NCI-H146 treated with DMSO at 0.1 percent for 48 hours (cell line): ENCODE measurements around the gene RIT1.
A peak's percentile ranks its signal among the peaks of the same experiment; 100 is the strongest.

Experiments
- DNase-seq: peaks from one replicate; lab custom pipeline; 2025; ENCODE audit not compliant: unreplicated experiment; lab: John Stamatoyannopoulos, UW

The RIT1 gene

DNA sequence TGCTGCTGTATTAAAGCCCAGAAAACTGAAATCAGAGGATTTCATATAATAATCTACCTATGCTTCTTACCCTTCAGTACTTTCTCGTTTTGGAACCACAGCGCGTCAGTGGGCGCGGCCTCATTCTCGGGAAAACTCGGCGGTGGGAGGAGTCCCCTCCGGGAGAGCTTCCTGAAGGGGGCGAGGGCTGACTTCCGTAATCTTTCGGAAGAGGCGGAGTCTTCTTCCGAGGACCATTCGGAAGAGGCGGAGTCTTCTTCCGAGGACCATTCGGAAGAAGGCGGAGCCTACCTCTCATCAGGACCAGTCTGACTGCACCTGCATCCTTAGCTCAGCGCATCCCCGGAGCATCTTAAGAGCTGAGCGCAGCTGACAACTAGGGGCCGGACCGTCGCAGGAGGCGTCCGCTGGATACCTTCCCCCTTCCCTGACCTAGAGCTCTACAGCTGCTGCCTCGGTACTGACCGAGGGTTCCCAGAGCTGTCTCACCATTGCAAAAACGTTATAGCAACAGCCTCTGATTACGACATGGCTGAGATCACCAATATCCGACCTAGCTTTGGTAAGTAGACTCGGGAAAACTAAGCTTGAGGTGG lies 51.8 kb downstream of the RIT1 start, which contains the start of gene SYT11:
SYT11 (plus strand) TSS at position 334 of the 596 bp plus-strand sequence; CDS start at position 529, 195 bp downstream.
- peak; percentile 95 for DNase-seq

DNA sequence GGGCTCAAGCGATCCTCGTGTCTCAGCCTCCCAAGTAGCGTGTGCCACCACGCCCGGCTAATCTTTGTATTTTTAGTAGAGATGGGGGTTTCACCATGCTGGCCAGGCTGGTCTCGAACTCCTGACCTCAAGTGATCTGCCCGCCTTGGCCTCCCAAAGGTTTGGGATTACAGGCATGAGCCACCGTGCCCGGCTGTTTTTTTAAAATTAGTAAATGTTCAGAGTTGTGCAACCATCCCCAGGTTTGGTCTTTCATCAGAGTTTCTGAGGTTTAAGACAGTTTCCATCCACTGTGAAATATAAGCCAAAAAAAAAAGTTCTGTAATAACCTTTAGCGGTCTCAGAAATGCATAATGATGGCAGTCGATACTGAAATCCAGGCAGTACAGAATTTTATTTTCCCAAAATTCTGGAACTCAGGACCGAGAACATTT lies 52.3 kb downstream of the RIT1 start:
- DNase-seq: no peak

GRCh38 chr1:155856975-155857930 lies 53.9 kb downstream of the RIT1 start, which contains the start of gene GON4L:
GON4L (minus strand) TSS chr1:155857214; CDS start chr1:155853780, 3,434 bp downstream.
- peak; percentile 86 for DNase-seq

- DNase-seq: no peak
These were observed 54.7 kb downstream of the RIT1 start for GRCh38 chr1:155856257-155856974.

DNA sequence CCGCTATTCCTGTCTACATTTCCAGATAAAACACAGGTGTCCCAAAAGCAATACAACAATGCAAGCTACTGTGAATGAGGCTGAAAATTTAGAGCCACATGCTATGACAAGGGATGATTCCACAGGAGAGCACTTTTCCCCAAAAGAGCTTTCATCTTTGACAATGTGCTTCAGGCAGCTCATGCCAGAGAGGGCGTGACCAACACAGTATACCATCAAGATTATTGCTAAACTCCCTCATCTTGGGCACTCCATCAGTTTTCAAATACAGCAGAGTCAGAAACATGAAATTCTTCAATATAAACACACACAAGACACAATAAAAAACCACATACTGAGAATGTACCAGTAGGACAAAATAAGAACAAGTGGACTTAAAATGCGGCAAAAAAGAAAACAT lies 60.8 kb downstream of the RIT1 start:
- no peak for DNase-seq

DNA sequence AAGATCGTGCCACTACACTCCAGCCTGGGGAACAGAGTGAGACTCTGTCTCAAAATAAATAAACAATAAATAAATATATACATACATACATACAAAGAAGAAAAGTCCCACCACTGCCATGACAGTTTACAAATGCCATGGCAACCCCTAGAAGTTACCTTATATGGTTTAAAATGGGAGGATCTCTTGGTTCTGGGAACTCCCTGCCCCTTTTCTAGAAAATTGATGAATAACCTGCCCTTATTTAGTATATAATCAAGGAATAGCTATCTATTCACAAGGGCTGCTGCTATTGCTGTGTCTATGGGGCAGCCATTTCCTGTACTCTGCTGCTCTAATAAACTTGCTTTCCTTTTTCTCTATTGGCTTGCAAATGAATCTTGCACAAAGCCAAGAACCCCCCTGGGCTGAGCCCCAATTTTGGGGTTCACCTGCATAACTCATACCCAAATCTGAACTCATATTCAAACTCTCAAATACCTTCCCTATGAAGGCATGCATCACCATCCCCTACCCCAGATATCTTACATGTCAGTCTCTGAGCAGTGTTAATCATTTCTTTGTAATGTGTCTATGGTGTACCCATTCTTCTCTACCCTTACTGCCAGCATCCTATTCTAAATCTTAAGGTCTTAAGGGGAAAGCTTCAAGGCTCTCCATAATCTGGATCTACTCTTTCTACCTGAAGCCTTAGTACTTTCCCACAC lies 63.2 kb downstream of the RIT1 start:
- no peak for DNase-seq
